K562 (cell line): ENCODE results near the gene NSRP1. TPM values are rescaled to one million over a fixed set of nuclear protein-coding genes. Genes with fewer than 3 reads are reported as not detected.

Experiments
- CBX8 ChIP-seq: fragments of 200-600 bp; sonication (generic); IDR thresholded peaks from 2 replicates; pipeline ENCODE4 v1.6.1; 2012; ENCODE audit warnings: borderline replicate concordance, mixed run types, low read depth, mild to moderate bottlenecking, moderate library complexity, mixed read lengths, low read length, control low read depth, inconsistent platforms; ENCODE audit not compliant: poor library complexity, severe bottlenecking; ENCODE audit errors: extremely low read depth
- MXI1 ChIP-seq: IDR thresholded peaks from 2 replicates; pipeline ENCODE4 v1.6.1; 2011; ENCODE audit warnings: low read depth, mild to moderate bottlenecking, improper control_type of control experiment, low read length
- NFYB ChIP-seq: IDR thresholded peaks from 2 replicates; pipeline ENCODE4 v1.6.1; 2011; ENCODE audit warnings: mild to moderate bottlenecking, moderate library complexity; ENCODE audit not compliant: insufficient read length; ENCODE audit errors: extremely low read depth
- NONO ChIP-seq, 2 experiments: fragments of 200-400 bp in 1 of 2; fragments of 450-650 bp in 1 of 2; formaldehyde crosslinking in 1 of 2; IDR thresholded peaks; 2 replicates each; pipeline ENCODE4 v1.6.1; 2017; ENCODE audit warnings: low read depth in 2 of 2, mild to moderate bottlenecking in 2 of 2, moderate library complexity in 2 of 2, low read length in 1 of 2
- PTTG1 ChIP-seq: fragments of 450-650 bp; IDR thresholded peaks from 2 replicates; pipeline ENCODE4 v1.6.1; 2016; ENCODE audit warnings: low read depth, mild to moderate bottlenecking, missing genetic modification characterization, missing compliant biosample characterization
- TRIM28 ChIP-seq: fragments of 450-650 bp; IDR thresholded peaks from 2 replicates; pipeline ENCODE4 v1.6.1; 2017
- ZBTB40 ChIP-seq, 2 experiments: fragments of 450-650 bp in 1 of 2; sonication (generic) in 1 of 2; formaldehyde crosslinking in 1 of 2; IDR thresholded peaks; 2 replicates each; pipeline versions ENCODE4 v1.7.1 to v1.9.0; 2016 to 2022; ENCODE audit warnings: inconsistent platforms in 1 of 2, mild to moderate bottlenecking in 1 of 2, missing genetic modification reagents in 1 of 2
- ZNF253 ChIP-seq: fragments of 250-450 bp; sonication (Bioruptor Pico); conservative IDR thresholded peaks from 2 replicates; pipeline ENCODE4 v1.6.1; 2021; ENCODE audit warnings: mild to moderate bottlenecking
- polyA plus RNA-seq, 8 experiments: library from polyadenylated mRNA; depleted of rRNA in 4 of 8; stranded (reverse) in 5 of 8; unstranded in 3 of 8; fragments of >200 nt; fragmentation: Nextera tagmentation in 2 of 8; fragmentation: Illumina TruSeq in 1 of 8; extraction: Ambion mirVana in 2 of 8; extraction: Trizol in 1 of 8; gene quantifications; 2 replicates each; pipeline versions ENCODE4 v1.2.1 to v1.2.3, GENCODE V29; 2011 to 2014; ENCODE audit warnings: inconsistent platforms in 1 of 8, missing spikeins in 1 of 8
- total RNA-seq, 7 experiments: library from RNA; depleted of rRNA in 6 of 7; stranded (reverse); fragments of >200 nt in 6 of 7; fragmentation: Illumina TruSeq in 2 of 7; extraction: Trizol in 2 of 7; gene quantifications; 2 replicates each; pipeline versions ENCODE4 v1.2.1 to v1.2.3, GENCODE V29; 2011 to 2021; ENCODE audit warnings: low replicate concordance in 1 of 7

Gene NSRP1
- total and polyA plus RNA-seq, 9 of the 15 experiments (the other 6 are each of a cell fraction or from before 2014, with no cell fraction given) = 18.4 to 68.6 (median 32.7) TPM

GRCh38 chr17:30225112-30225511 lies 108.5 kb downstream of the NSRP1 start (continued):
- no peak for TF ChIP-seq ZBTB40 (IDR thresholded peaks at IDR 0.05)
- TF ChIP-seq ZBTB40 (CRISPR knock-in tag; IDR thresholded peaks at IDR 0.05) = no peak
- no peak for TF ChIP-seq TRIM28
- TF ChIP-seq ZNF253 (CRISPR knock-in tag) = no peak
- TF ChIP-seq NONO (IDR thresholded peaks at IDR 0.05; ENCODE audit: low read depth in 2 of 2, low read length in 1 of 2) = no peak
- TF ChIP-seq NFYB = no peak
- no peak for TF ChIP-seq PTTG1
- no peak for TF ChIP-seq MXI1
- TF ChIP-seq CBX8 = no peak
